CD4-positive, alpha-beta T cell (primary cell): ENCODE results near the gene ASB18. TPM values are rescaled to one million over a fixed set of nuclear protein-coding genes. Genes with fewer than 3 reads are reported as not detected.

Experiments used
- ATAC-seq: fragments of 200-7000 bp; cut with Tn5 transposase; one replicate; pipeline ENCODE4 v1.10.0; 2022; ENCODE audit warnings: mild to moderate bottlenecking; ENCODE audit not compliant: poor library complexity
- CTCF ChIA-PET: fragments of 350-600 bp; sonication (Branson Sonifier 250); formaldehyde crosslinking; loops from one replicate; lab custom pipeline; 2021; ENCODE audit warnings: antibody characterized with exemption, inconsistent platforms; lab: Charles Lee
- POLR2A ChIA-PET: fragments of 350-600 bp; sonication (Branson Sonifier 250); formaldehyde crosslinking; loops from one replicate; lab custom pipeline; 2021; ENCODE audit warnings: antibody characterized with exemption, inconsistent platforms; lab: Charles Lee
- DNase-seq, 14 experiments: peaks; one replicate each; pipeline ENCODE4 v3.0.0-alpha.2; 2013 to 2020; ENCODE audit warnings: mixed read lengths in 2 of 14
- H3K27ac ChIP-seq, 2 donors: one replicate each; pipeline versions ENCODE4 v1.5.1 to v1.7.0; 2013; ENCODE audit warnings: low read length in 2 of 2, low read depth in 1 of 2, mild to moderate bottlenecking in 1 of 2
- H3K27me3 ChIP-seq, 2 experiments: 1 replicate in 1 of 2; 2 replicates in 1 of 2; pipeline versions ENCODE4 v1.6.1 to v1.7.0; 2013; ENCODE audit warnings: low read length in 2 of 2, control low read depth in 1 of 2, mild to moderate bottlenecking in 1 of 2, moderate library complexity in 1 of 2; ENCODE audit not compliant: insufficient read depth in 2 of 2, control insufficient read depth in 1 of 2
- H3K36me3 ChIP-seq: one replicate; pipeline ENCODE4 v1.6.1; 2013; ENCODE audit warnings: low read length, control low read depth; ENCODE audit not compliant: insufficient read depth
- H3K4me1 ChIP-seq: one replicate; pipeline ENCODE4 v1.6.1; 2013; ENCODE audit warnings: low read length, control low read depth; ENCODE audit not compliant: insufficient read depth
- H3K4me3 ChIP-seq: one replicate; pipeline ENCODE4 v1.5.1; 2013; ENCODE audit warnings: mild to moderate bottlenecking, low read length, moderate library complexity
- H3K9me3 ChIP-seq, 2 experiments: 1 replicate in 1 of 2; 2 replicates in 1 of 2; pipeline versions ENCODE4 v1.6.1 to v1.7.0; 2013; ENCODE audit warnings: low read length in 2 of 2, mild to moderate bottlenecking in 2 of 2, control low read depth in 1 of 2, moderate library complexity in 1 of 2; ENCODE audit not compliant: control insufficient read depth in 1 of 2, insufficient read depth in 1 of 2
- H3K27ac Mint-ChIP-seq: one replicate; pipeline ENCODE4 v1.8.0; 2020; ENCODE audit warnings: mixed read lengths
- H3K27me3 Mint-ChIP-seq: one replicate; pipeline ENCODE4 v1.8.0; 2021; ENCODE audit warnings: mixed read lengths
- H3K36me3 Mint-ChIP-seq: one replicate; pipeline ENCODE4 v1.8.0; 2021; ENCODE audit warnings: low read depth, mixed read lengths
- H3K4me1 Mint-ChIP-seq: one replicate; pipeline ENCODE4 v1.8.0; 2021; ENCODE audit warnings: low read depth, mixed read lengths
- H3K4me3 Mint-ChIP-seq: one replicate; pipeline ENCODE4 v1.8.0; 2020; ENCODE audit warnings: mild to moderate bottlenecking, mixed read lengths
- H3K9me3 Mint-ChIP-seq: one replicate; pipeline ENCODE4 v1.8.0; 2020; ENCODE audit warnings: mixed read lengths
- CTCF ChIP-seq: fragments of 200-600 bp; IDR thresholded peaks from one replicate; pipeline ENCODE4 v1.8.0; 2022; ENCODE audit warnings: antibody characterized with exemption, mild to moderate bottlenecking
- intact Hi-C, 2 experiments: fragments of 100-400 bp; cut with DNase I in 1 of 2; cut with micrococcal nuclease in 1 of 2; formaldehyde crosslinking; loops; one replicate each; pipeline versions ENCODE4 v1.15.1 to v1.9.0; 2023 to 2025; cut with DNase I, micrococcal nuclease
- total RNA-seq, 174 experiments: library from RNA in 2 of 174; stranded (reverse) in 2 of 174; gene quantifications; one replicate each; pipeline ENCODE4 v1.2.3 and lab custom pipeline; 2021 to 2026

ASB18 gene
- total RNA-seq, 2 experiments from 2014 or later, result not detected

GRCh38 chr2:236244256-236244655 lies 19.9 kb downstream of the ASB18 start:
- peaks cover 55% of the 10 kb centered on the region for H3K27me3 Mint-ChIP-seq
- no peak for TF ChIP-seq CTCF
- DNase-seq, result no peak
- H3K4me3 Mint-ChIP-seq, result no peak overlapping the region
- POLR2A ChIA-PET, result no interaction called here
- Histone ChIP-seq H3K4me1 (no peaks in the 10 kb centered on the region), H3K4me3 (no peak overlapping the region), H3K9me3 (no peaks in the 10 kb centered on the region), H3K36me3 (no peaks in the 10 kb centered on the region), H3K27me3 (peaks cover 5 to 15% of the 10 kb centered on the region in 2 experiments), H3K27ac (no peak overlapping the region)
- no peak for ATAC-seq
- intact Hi-C loops, result no loop called here
- no peak overlapping the region for H3K27ac Mint-ChIP-seq
- CTCF ChIA-PET, result no interaction called here
- H3K9me3 Mint-ChIP-seq, result no peaks in the 10 kb centered on the region
- no peaks in the 10 kb centered on the region for H3K4me1 Mint-ChIP-seq
- no peaks in the 10 kb centered on the region for H3K36me3 Mint-ChIP-seq

- Histone ChIP-seq H3K36me3 (no peaks in the 10 kb centered on the region), H3K4me1 (no peaks in the 10 kb centered on the region), H3K9me3 (no peaks in the 10 kb centered on the region), H3K4me3 (no peak overlapping the region), H3K27ac (no peak overlapping the region), H3K27me3 (peaks cover 13 to 29% of the 10 kb centered on the region in 2 experiments)
- Mint-ChIP-seq H3K4me3 (no peak overlapping the region), H3K27ac (no peak overlapping the region), H3K4me1 (no peaks in the 10 kb centered on the region), H3K27me3 (peaks cover 55% of the 10 kb centered on the region), H3K9me3 (no peaks in the 10 kb centered on the region), H3K36me3 (no peaks in the 10 kb centered on the region)
- CTCF ChIA-PET, result no interaction called here
- no peak for DNase-seq
- TF ChIP-seq CTCF, result no peak
- POLR2A ChIA-PET, result interaction anchor here (0.7 kb wide), 1 partner anchor 944 kb away, joined by 4 read pairs; no protein-coding TSS in a partner anchor
- no peak for ATAC-seq
- intact Hi-C loops, result no loop called here
Measured at GRCh38 chr2:236242057-236242495, 22.1 kb downstream of the ASB18 start.

DNA sequence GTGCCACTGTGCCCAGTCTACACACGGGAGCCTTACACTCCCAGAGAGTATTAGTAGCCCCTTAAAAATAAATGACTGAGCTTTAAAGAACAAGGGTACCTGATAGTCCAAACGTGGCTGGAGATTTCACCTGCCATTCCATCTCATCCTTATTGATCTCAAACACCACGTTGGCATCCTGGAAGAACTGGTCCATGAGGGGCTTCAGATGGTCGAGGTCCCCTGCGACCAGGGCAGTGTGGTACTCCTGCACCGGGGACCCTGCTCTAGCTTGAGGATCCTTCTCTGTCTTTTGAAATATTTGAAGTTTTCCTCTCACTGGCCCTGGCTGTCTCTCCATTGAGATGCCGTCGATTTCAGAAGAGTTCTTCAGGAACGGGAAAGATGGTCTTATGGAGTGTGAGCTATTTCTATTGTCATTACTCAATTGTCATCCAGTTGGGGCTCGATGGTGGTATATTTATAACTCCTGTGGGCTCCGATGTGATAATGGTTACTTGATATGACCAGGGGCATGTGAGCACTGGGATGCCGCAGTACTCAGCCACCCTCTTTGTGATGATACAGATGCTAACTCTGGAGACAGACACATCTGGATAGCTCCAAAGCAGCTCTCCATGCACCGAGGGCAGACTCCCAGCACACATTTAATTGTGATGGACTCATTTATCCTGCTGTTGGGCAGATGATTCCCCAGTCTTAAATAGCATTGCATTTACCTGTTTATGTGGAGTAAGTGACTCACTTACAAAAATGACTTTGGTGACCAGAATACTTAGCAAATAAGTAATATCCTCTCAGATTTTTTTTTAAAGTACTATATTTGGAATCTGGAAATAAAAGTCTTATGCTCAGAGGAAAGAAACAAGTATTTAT lies 22.8 kb downstream of the ASB18 start:
- Mint-ChIP-seq H3K27me3 (peaks cover 53% of the 10 kb centered on the region), H3K4me1 (no peaks in the 10 kb centered on the region), H3K4me3 (no peak overlapping the region), H3K27ac (no peak overlapping the region), H3K36me3 (no peaks in the 10 kb centered on the region), H3K9me3 (no peaks in the 10 kb centered on the region)
- DNase-seq (no peak), ATAC-seq (no peak)
- no peak for TF ChIP-seq CTCF
- Histone ChIP-seq H3K36me3 (no peaks in the 10 kb centered on the region), H3K27ac (no peak overlapping the region), H3K4me3 (no peak overlapping the region), H3K27me3 (peaks cover 16 to 35% of the 10 kb centered on the region in 2 experiments), H3K4me1 (no peaks in the 10 kb centered on the region), H3K9me3 (peaks cover 0 to 6% of the 10 kb centered on the region in 2 experiments)
- intact Hi-C loops, result no loop called here
- ChIA-PET CTCF (no interaction called here), POLR2A (no interaction called here)
